PFSK-1 (cell line): ENCODE data around the gene MRPS33. TPM values are rescaled to one million over a fixed set of nuclear protein-coding genes. Genes with fewer than 3 reads are reported as not detected.
A peak's percentile ranks its signal among the peaks of the same experiment; 100 is the strongest.

ENCODE experiments used
- FOXP2 ChIP-seq: optimal IDR thresholded peaks from 2 replicates; pipeline ENCODE3; 2011; ENCODE audit warnings: borderline replicate concordance, control low read depth, inconsistent platforms; ENCODE audit not compliant: insufficient read depth; ENCODE audit errors: extremely low read length, extremely low read depth
- POLR2AphosphoS5 ChIP-seq: IDR thresholded peaks from 2 replicates; pipeline ENCODE4 v1.6.1; 2012; ENCODE audit warnings: low read depth, mild to moderate bottlenecking, control low read depth, low read length, moderate library complexity
- REST ChIP-seq, 2 experiments: IDR thresholded peaks; 2 replicates each; pipeline versions ENCODE4 v1.6.1 to v1.8.0; 2011 to 2012; ENCODE audit warnings: low read depth in 2 of 2, low read length in 2 of 2, control low read depth in 1 of 2, inconsistent platforms in 1 of 2, mild to moderate bottlenecking in 1 of 2, moderate library complexity in 1 of 2; ENCODE audit not compliant: insufficient read depth in 1 of 2
- SIN3A ChIP-seq: IDR thresholded peaks from 2 replicates; pipeline ENCODE4 v1.6.1; 2012; ENCODE audit warnings: mild to moderate bottlenecking, low read length, moderate library complexity, borderline replicate concordance; ENCODE audit not compliant: insufficient read depth
- TAF1 ChIP-seq: IDR thresholded peaks from 2 replicates; pipeline ENCODE4 v1.6.1; 2012; ENCODE audit warnings: low read length, control low read depth, borderline replicate concordance; ENCODE audit not compliant: insufficient read depth
- polyA plus RNA-seq: library from polyadenylated mRNA; unstranded; fragments of >200 nt; gene quantifications from one replicate; pipeline ENCODE4 v1.2.1, GENCODE V29; 2012; ENCODE audit warnings: low read depth, missing spikeins; ENCODE audit not compliant: insufficient read length

MRPS33 gene
- polyA plus RNA-seq = 37.5 TPM

- TF ChIP-seq POLR2AphosphoS5 (peak; percentile 98), SIN3A (0 out of 2 replicates have a peak, but pooled peaks have one; percentile 71), REST (IDR thresholded peaks at IDR 0.05; ENCODE audit: insufficient read depth in 1 of 2, low read depth in 2 of 2, low read length in 2 of 2) (no peak), FOXP2 (peak; percentile 67), TAF1 (no peak; the same call in none of the 2 replicates)
These were observed at the start of gene MRPS33 for GRCh38 chr7:141014524-141015395. Gene MRPS33, minus strand, starts transcription at chr7:141014952. Its CDS starts 4,319 bp downstream, at chr7:141010633.

GRCh38 chr7:141057788-141058187, 43.0 kb upstream of the MRPS33 start:
- no peak for TF ChIP-seq TAF1
- no peak for TF ChIP-seq FOXP2
- TF ChIP-seq REST (IDR thresholded peaks at IDR 0.05; ENCODE audit: insufficient read depth in 1 of 2, low read depth in 2 of 2, low read length in 2 of 2) = no peak
- TF ChIP-seq POLR2AphosphoS5 = no peak
- no peak for TF ChIP-seq SIN3A

- TF ChIP-seq FOXP2 (no peak), REST (IDR thresholded peaks at IDR 0.05; ENCODE audit: insufficient read depth in 1 of 2, low read depth in 2 of 2, low read length in 2 of 2) (no peak), SIN3A (no peak), POLR2AphosphoS5 (no peak), TAF1 (no peak)
These were observed 40.4 kb upstream of the MRPS33 start for GRCh38 chr7:141055146-141055545.

GRCh38 chr7:141053626-141054025, 38.9 kb upstream of the MRPS33 start:
- TF ChIP-seq POLR2AphosphoS5 = no peak
- TF ChIP-seq FOXP2 = no peak
- TF ChIP-seq REST (IDR thresholded peaks at IDR 0.05; ENCODE audit: insufficient read depth in 1 of 2, low read depth in 2 of 2, low read length in 2 of 2) = no peak
- no peak for TF ChIP-seq SIN3A
- TF ChIP-seq TAF1 = no peak
